NK-92 treated with Interleukin-12 subunit alpha and Interleukin-12 subunit beta, amount 100 ng/mL, for 24 hours (cell line): Measurements from ENCODE around the gene CDYL2.

Experiments used
- DNase-seq: peaks from one replicate; lab custom pipeline; 2025; lab: John Stamatoyannopoulos, UW

The CDYL2 gene

GRCh38 chr16:80620736-80621605, 183.4 kb downstream of the CDYL2 start:
- DNase-seq: no peak

- no peak for DNase-seq
These were observed 184.6 kb downstream of the CDYL2 start for GRCh38 chr16:80619824-80620223.

GRCh38 chr16:80618862-80619648, 185.3 kb downstream of the CDYL2 start:
- no peak for DNase-seq

GRCh38 chr16:80616362-80616761, 188.0 kb downstream of the CDYL2 start:
- no peak for DNase-seq

- no peak for DNase-seq
These were observed 188.7 kb downstream of the CDYL2 start for GRCh38 chr16:80615735-80616134.

- DNase-seq: no peak
These were observed 189.3 kb downstream of the CDYL2 start for GRCh38 chr16:80614908-80615671.

GRCh38 chr16:80612461-80613017, 191.9 kb downstream of the CDYL2 start:
- DNase-seq: no peak

- DNase-seq: no peak
These were observed 192.5 kb downstream of the CDYL2 start for GRCh38 chr16:80611930-80612327.

- DNase-seq: no peak
These were observed 193.0 kb downstream of the CDYL2 start for GRCh38 chr16:80611171-80611929.

- DNase-seq: no peak
These were observed 193.8 kb downstream of the CDYL2 start for GRCh38 chr16:80610481-80611156.

GRCh38 chr16:80608946-80609345, 195.5 kb downstream of the CDYL2 start:
- no peak for DNase-seq

- no peak for DNase-seq
These were observed 197.2 kb downstream of the CDYL2 start for GRCh38 chr16:80607204-80607603.

GRCh38 chr16:80606221-80606766, 198.1 kb downstream of the CDYL2 start:
- no peak for DNase-seq

GRCh38 chr16:80604600-80605355, 199.6 kb downstream of the CDYL2 start:
- no peak for DNase-seq

GRCh38 chr16:80602894-80603293, 201.5 kb downstream of the CDYL2 start:
- no peak for DNase-seq

GRCh38 chr16:80601182-80601581, 203.2 kb downstream of the CDYL2 start:
- DNase-seq: no peak

- no peak for DNase-seq
These were observed 204.9 kb downstream of the CDYL2 start for GRCh38 chr16:80599466-80599865.

- DNase-seq: no peak
These were observed 207.7 kb downstream of the CDYL2 start for GRCh38 chr16:80596507-80597207.

GRCh38 chr16:80594756-80595155, 209.6 kb downstream of the CDYL2 start:
- no peak for DNase-seq
